NB4 (cell line): ENCODE data around the gene TLR5.

ENCODE experiments used
- POLR2A ChIP-seq: IDR thresholded peaks from 2 replicates; pipeline ENCODE4 v1.6.1; 2011; ENCODE audit warnings: mild to moderate bottlenecking; ENCODE audit not compliant: insufficient read length; ENCODE audit errors: extremely low read depth
- TF ChIP-seq, protein P1 (sequence below): IDR thresholded peaks from one replicate; pipeline ENCODE4 v1.5.1; 2012; ENCODE audit warnings: low read depth, low read length

DNA sequence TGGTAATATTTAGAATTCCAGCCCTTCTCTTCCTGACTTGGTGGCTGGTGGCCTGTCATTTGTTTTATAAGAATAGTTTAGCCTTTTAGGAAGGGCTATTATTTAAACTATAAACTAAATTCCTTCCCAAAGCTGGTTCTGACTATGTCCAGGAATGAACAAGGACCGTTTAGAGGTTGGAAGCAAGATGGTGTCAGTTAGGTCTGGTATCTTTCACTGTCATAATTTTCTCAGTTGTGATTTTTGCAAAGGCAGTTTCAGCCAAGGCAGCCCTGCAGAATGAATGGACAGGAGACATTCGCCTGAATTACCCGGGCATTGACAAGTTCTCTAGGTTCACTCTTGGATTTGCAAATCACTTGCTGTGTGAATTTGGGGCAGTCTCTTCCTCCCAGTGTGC is 67.2 kb downstream of the TLR5 start:
- TF ChIP-seq, protein P1, sequence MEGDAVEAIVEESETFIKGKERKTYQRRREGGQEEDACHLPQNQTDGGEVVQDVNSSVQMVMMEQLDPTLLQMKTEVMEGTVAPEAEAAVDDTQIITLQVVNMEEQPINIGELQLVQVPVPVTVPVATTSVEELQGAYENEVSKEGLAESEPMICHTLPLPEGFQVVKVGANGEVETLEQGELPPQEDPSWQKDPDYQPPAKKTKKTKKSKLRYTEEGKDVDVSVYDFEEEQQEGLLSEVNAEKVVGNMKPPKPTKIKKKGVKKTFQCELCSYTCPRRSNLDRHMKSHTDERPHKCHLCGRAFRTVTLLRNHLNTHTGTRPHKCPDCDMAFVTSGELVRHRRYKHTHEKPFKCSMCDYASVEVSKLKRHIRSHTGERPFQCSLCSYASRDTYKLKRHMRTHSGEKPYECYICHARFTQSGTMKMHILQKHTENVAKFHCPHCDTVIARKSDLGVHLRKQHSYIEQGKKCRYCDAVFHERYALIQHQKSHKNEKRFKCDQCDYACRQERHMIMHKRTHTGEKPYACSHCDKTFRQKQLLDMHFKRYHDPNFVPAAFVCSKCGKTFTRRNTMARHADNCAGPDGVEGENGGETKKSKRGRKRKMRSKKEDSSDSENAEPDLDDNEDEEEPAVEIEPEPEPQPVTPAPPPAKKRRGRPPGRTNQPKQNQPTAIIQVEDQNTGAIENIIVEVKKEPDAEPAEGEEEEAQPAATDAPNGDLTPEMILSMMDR, result no peak
- TF ChIP-seq POLR2A, result no peak
